Kidney (tissue), 14 donors: ENCODE measurements around the gene TIGD3. TPM values are rescaled to one million over a fixed set of nuclear protein-coding genes. Genes with fewer than 3 reads are reported as not detected.

Experiments used
- DNase-seq, 5 donors: peaks; one replicate each; pipeline ENCODE4 v3.0.0-alpha.2; 2013 to 2020
- FAIRE-seq: peaks from 2 replicates; lab custom pipeline; 2012; peaks lifted over from hg19 to GRCh38; lab: Jason Lieb, UNC
- H3K27ac ChIP-seq, 2 donors: one replicate each; pipeline ENCODE4 v1.7.0; 2013; ENCODE audit warnings: low read depth in 2 of 2, low read length in 2 of 2, inconsistent platforms in 1 of 2
- H3K27me3 ChIP-seq: one replicate; pipeline ENCODE4 v1.7.1; 2013; ENCODE audit warnings: low read length, inconsistent platforms; ENCODE audit not compliant: control insufficient read depth, insufficient read depth
- H3K36me3 ChIP-seq, 3 donors: one replicate each; pipeline versions ENCODE4 v1.7.0 to v1.7.1; 2013; ENCODE audit warnings: low read length in 3 of 3, control low read depth in 1 of 3, inconsistent platforms in 1 of 3; ENCODE audit not compliant: insufficient read depth in 3 of 3, control insufficient read depth in 2 of 3
- H3K4me1 ChIP-seq, 3 donors: one replicate each; pipeline versions ENCODE4 v1.7.0 to v1.7.1; 2013; ENCODE audit warnings: low read length in 3 of 3, inconsistent platforms in 1 of 3, low read depth in 1 of 3; ENCODE audit not compliant: control insufficient read depth in 2 of 3, insufficient read depth in 2 of 3
- H3K4me3 ChIP-seq, 3 donors: one replicate each; pipeline versions ENCODE4 v1.7.0 to v1.8.1; 2013; ENCODE audit warnings: low read length in 3 of 3, control low read depth in 1 of 3, inconsistent platforms in 1 of 3
- H3K9ac ChIP-seq, 3 donors: one replicate each; pipeline versions ENCODE4 v1.7.0 to v1.7.1; 2013; ENCODE audit warnings: low read length in 3 of 3, control low read depth in 1 of 3, inconsistent platforms in 1 of 3
- H3K9me3 ChIP-seq, 3 donors: one replicate each; pipeline versions ENCODE4 v1.7.0 to v1.7.1; 2013; ENCODE audit warnings: low read length in 3 of 3, control low read depth in 1 of 3, inconsistent platforms in 1 of 3; ENCODE audit not compliant: control insufficient read depth in 2 of 3, insufficient read depth in 1 of 3
- CTCF ChIP-seq: IDR thresholded peaks from 3 replicates; pipeline ENCODE4 v1.5.1; 2012; ENCODE audit warnings: mild to moderate bottlenecking, moderate library complexity, borderline replicate concordance; ENCODE audit not compliant: insufficient read depth; ENCODE audit errors: extremely low read depth
- intact Hi-C: fragments of 100-400 bp; cut with DNase I; formaldehyde crosslinking; loops from one replicate; pipeline ENCODE4 v1.11.1; 2022
- polyA plus RNA-seq: library from polyadenylated mRNA; stranded (reverse); fragments of 350-450 nt; fragmentation: Illumina TruSeq; extraction: RNeasy Lipid Tissue Mini Kit (QIAGEN cat#74804); gene quantifications from one replicate; pipeline ENCODE4 v1.2.3, GENCODE V29; 2014; ENCODE audit warnings: low read depth, low replicate concordance; ENCODE audit not compliant: insufficient read depth
- total RNA-seq: library from RNA; stranded (reverse); fragmentation: NEBNext Ultra II Directional; extraction: Animal tissue kit (Norgen Biotek cat#: 25700); gene quantifications from one replicate; pipeline ENCODE4 v1.2.1, GENCODE V29; 2021
- donor health status: control.
- donor health status: control.
- donor health status: control.
- donor health status: control.
- donor health status: control.
- donor health status: DM: yes; HTN: yes; CAD: no.
- donor health status: Normal renal cell carcinoma (clear cell type).

TIGD3 gene
- total and polyA plus RNA-seq, 2 donors from 2014 or later = 0.19 to 0.95 TPM

- DNase-seq = peak in 1 of 5 donors; percentile 2
- TF ChIP-seq CTCF = no peak
- intact Hi-C loops = no loop called here
- H3K4me3 ChIP-seq = no peak overlapping the region
- no peaks in the 10 kb centered on the region for H3K9me3 ChIP-seq
- no peaks in the 10 kb centered on the region for H3K27me3 ChIP-seq
- H3K4me1 ChIP-seq = peaks cover 0 to 16% (median 8%) of the 10 kb centered on the region in 3 donors
- H3K27ac ChIP-seq = no peak overlapping the region
- FAIRE-seq = no peak
- H3K36me3 ChIP-seq = peaks cover 13 to 32% (median 29%) of the 10 kb centered on the region in 3 donors
- no peak overlapping the region for H3K9ac ChIP-seq
Measured at GRCh38 chr11:65338676-65339075, 15.9 kb upstream of the TIGD3 start.

GRCh38 chr11:65340226-65340625 is 14.3 kb upstream of the TIGD3 start:
- Histone ChIP-seq H3K27me3 (no peaks in the 10 kb centered on the region), H3K36me3 (peaks cover 13 to 41% (median 41%) of the 10 kb centered on the region in 3 donors), H3K9ac (no peak overlapping the region), H3K27ac (no peak overlapping the region), H3K9me3 (no peaks in the 10 kb centered on the region), H3K4me3 (no peak overlapping the region), H3K4me1 (peaks cover 0 to 8% (median 3%) of the 10 kb centered on the region in 3 donors)
- TF ChIP-seq CTCF = no peak
- intact Hi-C loops = no loop called here
- FAIRE-seq = no peak
- peak in 1 of 5 donors; percentile 16 for DNase-seq

- DNase-seq (no peak), FAIRE-seq (no peak)
- Histone ChIP-seq H3K27me3 (no peaks in the 10 kb centered on the region), H3K27ac (no peak overlapping the region), H3K4me3 (no peak overlapping the region), H3K4me1 (peaks cover 0 to 5% (median 0%) of the 10 kb centered on the region in 3 donors), H3K9ac (no peak overlapping the region), H3K9me3 (no peaks in the 10 kb centered on the region), H3K36me3 (peaks cover 17 to 56% (median 55%) of the 10 kb centered on the region in 3 donors)
- intact Hi-C loops = no loop called here
- TF ChIP-seq CTCF = no peak
Measured at GRCh38 chr11:65341856-65342255, 12.7 kb upstream of the TIGD3 start.

- DNase-seq = peak in 1 of 5 donors; percentile 1
- H3K36me3 ChIP-seq = peaks cover 9 to 37% (median 30%) of the 10 kb centered on the region in 3 donors
- intact Hi-C loops = no loop called here
Measured at GRCh38 chr11:65351511-65351910, 3.0 kb upstream of the TIGD3 start.

More at GRCh38 chr11:65351511-65351910, 3.0 kb upstream of the TIGD3 start:
- Histone ChIP-seq H3K27ac (no peak overlapping the region), H3K27me3 (no peaks in the 10 kb centered on the region), H3K9ac (no peak overlapping the region), H3K4me1 (peaks cover 0 to 14% (median 7%) of the 10 kb centered on the region in 3 donors), H3K9me3 (no peaks in the 10 kb centered on the region), H3K4me3 (no peak overlapping the region)
- no peak for FAIRE-seq
- no peak for TF ChIP-seq CTCF
